SK-N-SH (cell line): ENCODE data around the gene SHMT1.
"Not testable (repeated sequence)": the region's sequence is repeated elsewhere in the genome, so short reads cannot be mapped to it uniquely, and the experiment has no call there.

Experiments used
- ELF1 ChIP-seq: IDR thresholded peaks from 2 replicates; pipeline ENCODE4 v1.4.0; 2012
- EZH2phosphoT487 ChIP-seq: fragments of 200-600 bp; sonication (generic); IDR thresholded peaks from 2 replicates; pipeline ENCODE4 v1.6.1; 2017; ENCODE audit warnings: low read depth, mixed run types, mild to moderate bottlenecking, antibody characterized with exemption, moderate library complexity, borderline replicate concordance
- FOXJ3 ChIP-seq: sonication (generic); formaldehyde crosslinking; IDR thresholded peaks from 2 replicates; pipeline ENCODE4 v1.5.1; 2020; ENCODE audit warnings: mild to moderate bottlenecking, missing genetic modification reagents
- GABPA ChIP-seq: IDR thresholded peaks from 2 replicates; pipeline ENCODE4 v1.4.0; 2012; ENCODE audit warnings: low read depth, mild to moderate bottlenecking
- MAX ChIP-seq: IDR thresholded peaks from 2 replicates; pipeline ENCODE4 v1.4.0; 2012; ENCODE audit warnings: low read depth
- POLR2AphosphoS5 ChIP-seq: IDR thresholded peaks from 2 replicates; pipeline ENCODE4 v1.6.1; 2012; ENCODE audit warnings: low read depth, low read length
- SMC3 ChIP-seq: IDR thresholded peaks from 2 replicates; pipeline ENCODE4 v1.6.1; 2012; ENCODE audit warnings: low read depth, low read length, improper control_type of control experiment
- TF ChIP-seq, protein P1 (sequence below): fragments of 200-600 bp; sonication (generic); IDR thresholded peaks from 2 replicates; pipeline ENCODE4 v1.6.1; 2017; ENCODE audit warnings: antibody characterized with exemption, mild to moderate bottlenecking, moderate library complexity
- TF ChIP-seq, protein P2 (sequence below): fragments of 150-350 bp; IDR thresholded peaks from 2 replicates; pipeline ENCODE4 v1.6.1; 2017; ENCODE audit warnings: antibody characterized with exemption, low read length, low read depth, borderline replicate concordance

- TF ChIP-seq GABPA; MAX; EZH2phosphoT487; POLR2AphosphoS5; SMC3; ELF1; FOXJ3 (CRISPR knock-in tag): not testable (repeated sequence)
- TF ChIP-seq, protein P1, sequence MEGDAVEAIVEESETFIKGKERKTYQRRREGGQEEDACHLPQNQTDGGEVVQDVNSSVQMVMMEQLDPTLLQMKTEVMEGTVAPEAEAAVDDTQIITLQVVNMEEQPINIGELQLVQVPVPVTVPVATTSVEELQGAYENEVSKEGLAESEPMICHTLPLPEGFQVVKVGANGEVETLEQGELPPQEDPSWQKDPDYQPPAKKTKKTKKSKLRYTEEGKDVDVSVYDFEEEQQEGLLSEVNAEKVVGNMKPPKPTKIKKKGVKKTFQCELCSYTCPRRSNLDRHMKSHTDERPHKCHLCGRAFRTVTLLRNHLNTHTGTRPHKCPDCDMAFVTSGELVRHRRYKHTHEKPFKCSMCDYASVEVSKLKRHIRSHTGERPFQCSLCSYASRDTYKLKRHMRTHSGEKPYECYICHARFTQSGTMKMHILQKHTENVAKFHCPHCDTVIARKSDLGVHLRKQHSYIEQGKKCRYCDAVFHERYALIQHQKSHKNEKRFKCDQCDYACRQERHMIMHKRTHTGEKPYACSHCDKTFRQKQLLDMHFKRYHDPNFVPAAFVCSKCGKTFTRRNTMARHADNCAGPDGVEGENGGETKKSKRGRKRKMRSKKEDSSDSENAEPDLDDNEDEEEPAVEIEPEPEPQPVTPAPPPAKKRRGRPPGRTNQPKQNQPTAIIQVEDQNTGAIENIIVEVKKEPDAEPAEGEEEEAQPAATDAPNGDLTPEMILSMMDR = not testable (repeated sequence)
- TF ChIP-seq, protein P2, sequence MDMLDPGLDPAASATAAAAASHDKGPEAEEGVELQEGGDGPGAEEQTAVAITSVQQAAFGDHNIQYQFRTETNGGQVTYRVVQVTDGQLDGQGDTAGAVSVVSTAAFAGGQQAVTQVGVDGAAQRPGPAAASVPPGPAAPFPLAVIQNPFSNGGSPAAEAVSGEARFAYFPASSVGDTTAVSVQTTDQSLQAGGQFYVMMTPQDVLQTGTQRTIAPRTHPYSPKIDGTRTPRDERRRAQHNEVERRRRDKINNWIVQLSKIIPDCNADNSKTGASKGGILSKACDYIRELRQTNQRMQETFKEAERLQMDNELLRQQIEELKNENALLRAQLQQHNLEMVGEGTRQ = not testable (repeated sequence)
Measured at GRCh38 chr17:18384271-18384670, 20.9 kb upstream of the SHMT1 start.
